OCI-LY1 (cell line): ENCODE measurements around the gene EEF1G.

ENCODE experiments used
- EZH2 ChIP-seq: fragments of 200-600 bp; sonication (generic), shearing (Covaris generic); IDR thresholded peaks from 2 replicates; pipeline ENCODE4 v1.8.0; 2017; ENCODE audit warnings: borderline replicate concordance, mixed run types, mild to moderate bottlenecking, antibody characterized with exemption, low read length, moderate library complexity, mixed read lengths
- TF ChIP-seq, protein P1 (sequence below): fragments of 200-600 bp; sonication (generic), shearing (Covaris generic); IDR thresholded peaks from 2 replicates; pipeline ENCODE4 v1.5.1; 2017; ENCODE audit warnings: mild to moderate bottlenecking, antibody characterized with exemption, low read length, moderate library complexity, mixed read lengths

DNA sequence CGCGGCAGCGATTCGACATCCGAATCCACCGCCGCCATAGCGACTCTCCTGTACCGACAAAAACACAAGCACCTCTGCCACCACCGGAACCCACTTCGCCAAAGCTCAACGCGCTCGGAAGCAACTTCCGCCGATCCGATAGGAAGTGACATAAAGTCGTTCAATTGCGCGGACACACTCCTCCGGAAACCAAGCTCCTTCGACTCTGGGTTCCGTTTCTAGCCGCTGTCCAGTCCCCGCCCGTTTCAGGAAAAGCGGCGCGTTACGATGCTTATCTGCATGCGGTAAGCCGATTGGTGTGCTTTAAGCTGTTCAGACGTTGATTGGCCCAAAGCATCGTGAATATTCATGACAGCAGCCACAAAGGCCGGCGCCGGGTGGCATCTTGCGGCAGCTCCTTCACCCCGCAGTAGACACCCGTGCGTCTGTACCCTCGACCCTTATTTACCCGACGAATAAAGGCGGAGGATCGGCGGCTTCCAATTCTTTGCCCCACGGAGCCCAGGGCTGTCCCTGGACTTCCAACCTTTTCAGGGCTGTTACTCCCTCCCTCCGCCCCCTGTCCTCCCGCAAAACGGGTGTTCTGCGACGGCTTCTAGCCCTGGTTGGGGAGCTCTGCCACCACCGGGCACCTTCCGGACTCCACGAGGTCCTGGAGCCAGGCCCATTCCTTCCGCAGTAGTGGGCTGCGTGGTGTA lies 17.9 kb upstream of the EEF1G start, which contains the start of gene TUT1:
- TF ChIP-seq, protein P1, sequence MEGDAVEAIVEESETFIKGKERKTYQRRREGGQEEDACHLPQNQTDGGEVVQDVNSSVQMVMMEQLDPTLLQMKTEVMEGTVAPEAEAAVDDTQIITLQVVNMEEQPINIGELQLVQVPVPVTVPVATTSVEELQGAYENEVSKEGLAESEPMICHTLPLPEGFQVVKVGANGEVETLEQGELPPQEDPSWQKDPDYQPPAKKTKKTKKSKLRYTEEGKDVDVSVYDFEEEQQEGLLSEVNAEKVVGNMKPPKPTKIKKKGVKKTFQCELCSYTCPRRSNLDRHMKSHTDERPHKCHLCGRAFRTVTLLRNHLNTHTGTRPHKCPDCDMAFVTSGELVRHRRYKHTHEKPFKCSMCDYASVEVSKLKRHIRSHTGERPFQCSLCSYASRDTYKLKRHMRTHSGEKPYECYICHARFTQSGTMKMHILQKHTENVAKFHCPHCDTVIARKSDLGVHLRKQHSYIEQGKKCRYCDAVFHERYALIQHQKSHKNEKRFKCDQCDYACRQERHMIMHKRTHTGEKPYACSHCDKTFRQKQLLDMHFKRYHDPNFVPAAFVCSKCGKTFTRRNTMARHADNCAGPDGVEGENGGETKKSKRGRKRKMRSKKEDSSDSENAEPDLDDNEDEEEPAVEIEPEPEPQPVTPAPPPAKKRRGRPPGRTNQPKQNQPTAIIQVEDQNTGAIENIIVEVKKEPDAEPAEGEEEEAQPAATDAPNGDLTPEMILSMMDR: no peak
- no peak for TF ChIP-seq EZH2
